SK-N-SH treated with all-trans-retinoic acid at 6 μM for 48 hours (cell line): ENCODE results near the gene GPHN.

Experiments used
- CSRNP3 ChIP-seq: fragments of 250-450 bp; sonication (Bioruptor Pico); IDR thresholded peaks from 2 replicates; pipeline ENCODE4 v1.5.1; 2021; ENCODE audit warnings: mild to moderate bottlenecking, moderate library complexity
- ISL1 ChIP-seq: fragments of 250-450 bp; sonication (Bioruptor Pico); IDR thresholded peaks from 2 replicates; pipeline ENCODE4 v2.1.2; 2022; ENCODE audit warnings: mild to moderate bottlenecking, moderate library complexity
- PATZ1 ChIP-seq: fragments of 250-450 bp; sonication (Bioruptor Pico); IDR thresholded peaks from 2 replicates; pipeline ENCODE4 v1.8.0; 2020; ENCODE audit warnings: mild to moderate bottlenecking, moderate library complexity, borderline replicate concordance
- PPARA ChIP-seq: fragments of 250-450 bp; sonication (Bioruptor Pico); IDR thresholded peaks from 2 replicates; pipeline ENCODE4 v1.5.0; 2020; ENCODE audit warnings: mild to moderate bottlenecking, borderline replicate concordance
- RARB ChIP-seq: fragments of 250-450 bp; sonication (Bioruptor Pico); IDR thresholded peaks from 2 replicates; pipeline ENCODE4 v1.8.0; 2021; ENCODE audit warnings: mild to moderate bottlenecking, moderate library complexity
- ZC3H10 ChIP-seq: fragments of 250-450 bp; sonication (Bioruptor Pico); IDR thresholded peaks from 2 replicates; pipeline ENCODE4 v1.5.1; 2021; ENCODE audit warnings: mild to moderate bottlenecking, moderate library complexity
- ZFP3 ChIP-seq: fragments of 250-450 bp; sonication (Bioruptor Pico); IDR thresholded peaks from 2 replicates; pipeline ENCODE4 v1.5.0; 2020; ENCODE audit warnings: mild to moderate bottlenecking, moderate library complexity
- ZFP30 ChIP-seq: fragments of 450-650 bp; formaldehyde crosslinking; IDR thresholded peaks from 2 replicates; pipeline ENCODE4 v1.5.0; 2022; ENCODE audit warnings: mild to moderate bottlenecking, moderate library complexity
- ZNF70 ChIP-seq: fragments of 450-650 bp; formaldehyde crosslinking; IDR thresholded peaks from 2 replicates; pipeline ENCODE4 v1.5.0; 2020; ENCODE audit warnings: mild to moderate bottlenecking, moderate library complexity

GRCh38 chr14:67137744-67138371 is 629.9 kb downstream of the GPHN start:
- TF ChIP-seq ZNF70 (CRISPR knock-in tag) (no peak), RARB (CRISPR knock-in tag) (no peak), PATZ1 (CRISPR knock-in tag) (no peak), ZC3H10 (CRISPR knock-in tag) (no peak), ISL1 (CRISPR knock-in tag) (no peak), ZFP3 (no peak), ZFP30 (CRISPR knock-in tag) (no peak), CSRNP3 (CRISPR knock-in tag) (no peak), PPARA (CRISPR knock-in tag) (no peak)
